ENCODE data around the gene NTNG1. TPM values are rescaled to one million over a fixed set of nuclear protein-coding genes. Genes with fewer than 3 reads are reported as not detected.
A peak's percentile ranks its signal among the peaks of the same experiment; 100 is the strongest.

NTNG1 gene
- total and polyA plus RNA-seq, 12 donors = 0.06 TPM; not detected in 11

DNA sequence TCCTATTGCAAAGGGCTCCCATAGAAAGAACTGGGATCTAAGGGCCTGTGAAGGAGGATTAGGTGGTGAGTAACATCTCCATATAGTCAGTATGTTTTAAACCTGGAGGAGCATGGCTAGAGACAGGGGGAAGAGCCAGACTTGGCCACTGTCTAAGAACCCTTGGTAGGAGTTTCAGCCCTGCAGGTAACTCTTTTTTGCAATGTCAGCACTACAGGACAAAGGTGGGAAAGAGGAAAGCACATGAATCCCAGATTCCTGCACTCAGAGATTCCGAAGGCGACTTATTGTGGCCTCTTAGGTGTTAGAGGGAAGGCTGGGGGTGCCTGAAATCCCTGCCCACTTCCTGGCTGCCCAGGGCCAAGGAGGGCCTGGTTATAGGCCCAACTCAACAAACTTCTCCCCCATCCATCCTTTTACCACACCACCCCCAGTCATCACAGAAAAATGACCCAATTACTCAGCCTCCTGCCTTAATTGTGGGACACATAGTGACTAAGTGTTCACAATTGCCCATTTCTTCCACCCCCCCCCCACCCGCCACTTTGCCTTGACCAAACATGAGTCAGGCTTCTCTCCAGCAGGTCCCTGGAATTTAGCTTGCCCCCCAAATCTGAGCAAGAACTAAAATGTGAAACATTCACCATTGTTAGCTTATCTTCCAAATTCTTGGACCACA, 1.9 kb upstream of the NTNG1 start:
- DNase-seq (no peak), ATAC-seq (no peak)
- Histone ChIP-seq H3K27me3 (peaks cover 0 to 71% (median 63%) of the 10 kb centered on the region in 7 donors), H3K36me3 (no peaks in the 10 kb centered on the region), H3K4me1 (peaks cover 0 to 24% (median 18%) of the 10 kb centered on the region in 9 donors), H3K4me3 (no peak overlapping the region), H3K9me3 (no peaks in the 10 kb centered on the region), H3K27ac (no peak overlapping the region)
- WGBS, 2 donors = 86 to 89% methylated on average over 3 of the region's 3 CpGs
- intact Hi-C loops (cut with DNase I) = no loop called here
- TF ChIP-seq, protein P1, sequence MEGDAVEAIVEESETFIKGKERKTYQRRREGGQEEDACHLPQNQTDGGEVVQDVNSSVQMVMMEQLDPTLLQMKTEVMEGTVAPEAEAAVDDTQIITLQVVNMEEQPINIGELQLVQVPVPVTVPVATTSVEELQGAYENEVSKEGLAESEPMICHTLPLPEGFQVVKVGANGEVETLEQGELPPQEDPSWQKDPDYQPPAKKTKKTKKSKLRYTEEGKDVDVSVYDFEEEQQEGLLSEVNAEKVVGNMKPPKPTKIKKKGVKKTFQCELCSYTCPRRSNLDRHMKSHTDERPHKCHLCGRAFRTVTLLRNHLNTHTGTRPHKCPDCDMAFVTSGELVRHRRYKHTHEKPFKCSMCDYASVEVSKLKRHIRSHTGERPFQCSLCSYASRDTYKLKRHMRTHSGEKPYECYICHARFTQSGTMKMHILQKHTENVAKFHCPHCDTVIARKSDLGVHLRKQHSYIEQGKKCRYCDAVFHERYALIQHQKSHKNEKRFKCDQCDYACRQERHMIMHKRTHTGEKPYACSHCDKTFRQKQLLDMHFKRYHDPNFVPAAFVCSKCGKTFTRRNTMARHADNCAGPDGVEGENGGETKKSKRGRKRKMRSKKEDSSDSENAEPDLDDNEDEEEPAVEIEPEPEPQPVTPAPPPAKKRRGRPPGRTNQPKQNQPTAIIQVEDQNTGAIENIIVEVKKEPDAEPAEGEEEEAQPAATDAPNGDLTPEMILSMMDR (IDR thresholded peaks at IDR 0.05) = no peak

DNA sequence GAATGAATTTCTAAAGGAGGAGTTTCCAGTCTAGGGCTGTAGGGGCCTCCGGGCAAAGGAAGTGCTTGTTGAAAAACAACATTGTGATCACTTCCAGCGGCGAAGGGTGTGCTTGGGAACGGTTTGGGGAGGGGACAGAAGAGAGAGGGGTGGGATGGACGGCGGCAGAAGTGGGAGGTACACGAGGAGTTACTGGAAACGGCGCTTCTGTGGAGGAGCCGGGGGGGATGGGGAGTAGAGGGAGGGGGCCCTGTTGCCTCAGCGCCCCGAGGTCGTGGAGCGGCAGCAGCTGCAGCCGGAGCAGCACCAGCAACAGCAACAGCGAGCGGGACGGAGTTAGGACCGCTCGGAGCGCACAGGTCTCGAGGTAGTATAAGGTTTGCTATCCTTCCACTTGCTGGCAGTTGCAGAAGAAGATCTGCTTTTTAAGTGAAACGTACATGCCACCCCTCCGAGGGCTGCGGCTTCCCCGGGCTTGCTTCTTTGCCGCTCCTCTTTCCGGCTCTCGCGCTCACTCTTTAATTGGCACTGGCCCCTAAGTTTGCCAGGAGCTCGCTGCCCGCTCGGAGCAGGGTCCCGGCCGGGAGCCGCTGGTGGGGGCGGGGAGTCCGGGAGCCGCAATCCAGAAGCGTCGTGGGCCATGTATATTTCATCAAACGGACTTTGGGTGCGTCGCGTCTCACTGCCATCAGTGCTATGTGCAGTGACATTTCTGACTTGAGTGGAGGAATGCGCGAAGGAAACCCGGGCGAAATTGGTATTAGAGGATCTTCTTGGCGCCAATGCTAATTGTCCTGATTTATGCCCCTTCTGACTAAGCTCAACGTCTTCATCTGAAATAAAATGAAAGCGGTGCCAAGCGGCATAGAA, 771 bp upstream of the NTNG1 start:
- no peaks in the 10 kb centered on the region for H3K9me3 ChIP-seq
- peak overlapping the region; percentile 29 to 62 (median 51) for H3K4me3 ChIP-seq
- 1% methylated on average over 53 of the region's 53 CpGs for whole genome bisulfite sequencing, 2 donors
- TF ChIP-seq, protein P1 (IDR thresholded peaks at IDR 0.05) = no peak
- DNase-seq (no peak), ATAC-seq (peak in 5 of 8 donors; percentile 28 to 56 (median 42))
- intact Hi-C loops (cut with DNase I) = no loop called here
- no peaks in the 10 kb centered on the region for H3K36me3 ChIP-seq
- H3K4me1 ChIP-seq = peaks cover 0 to 24% (median 18%) of the 10 kb centered on the region in 9 donors
- H3K27me3 ChIP-seq = peaks cover 0 to 83% (median 71%) of the 10 kb centered on the region in 7 donors
- H3K27ac ChIP-seq = no peak overlapping the region

DNA sequence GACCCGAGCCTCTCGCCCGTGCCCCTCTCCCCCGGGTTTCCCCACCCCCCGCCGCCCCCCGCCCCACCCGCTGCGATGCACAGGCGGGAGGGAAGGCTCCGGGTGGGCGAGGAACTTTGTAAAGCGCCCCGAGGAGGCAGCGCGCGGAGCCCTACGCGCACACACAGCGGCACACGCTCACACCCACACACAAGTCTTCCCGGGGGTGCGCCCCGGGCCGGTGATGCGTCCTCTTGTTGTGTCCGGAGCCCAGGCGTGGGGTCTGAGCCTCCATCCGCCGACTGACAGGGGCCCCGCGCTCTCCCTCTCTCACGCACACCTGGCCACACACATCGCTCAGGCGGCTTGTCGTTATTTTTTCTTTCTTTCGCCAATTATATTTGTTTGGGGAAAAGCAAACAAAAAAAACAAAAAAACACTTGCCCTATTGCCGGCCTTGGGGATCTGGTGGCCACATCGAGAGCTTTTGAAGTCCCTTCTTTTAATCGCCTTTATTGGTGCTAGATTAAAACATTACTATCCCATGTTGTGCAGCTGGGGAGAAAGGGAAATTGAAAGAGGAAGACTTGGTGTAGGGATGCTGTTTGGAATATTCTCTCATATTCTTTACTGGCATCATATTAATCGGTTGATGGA, 770 bp downstream of the NTNG1 start:
- Histone ChIP-seq H3K4me1 (peaks cover 0 to 24% (median 18%) of the 10 kb centered on the region in 9 donors), H3K4me3 (peak overlapping the region; percentile 21 to 62 (median 51)), H3K36me3 (no peaks in the 10 kb centered on the region), H3K9me3 (no peaks in the 10 kb centered on the region), H3K27ac (no peak overlapping the region), H3K27me3 (peaks cover 0 to 96% (median 81%) of the 10 kb centered on the region in 7 donors)
- TF ChIP-seq, protein P1 (IDR thresholded peaks at IDR 0.05) = no peak
- intact Hi-C loops (cut with DNase I) = no loop called here
- DNase-seq (peak in 1 of 2 donors; percentile 5), ATAC-seq (peak in 4 of 8 donors; percentile 14 to 50 (median 31))
- 0 to 1% methylated on average over 38 to 41 of the region's 41 CpGs for WGBS, 2 donors

DNA sequence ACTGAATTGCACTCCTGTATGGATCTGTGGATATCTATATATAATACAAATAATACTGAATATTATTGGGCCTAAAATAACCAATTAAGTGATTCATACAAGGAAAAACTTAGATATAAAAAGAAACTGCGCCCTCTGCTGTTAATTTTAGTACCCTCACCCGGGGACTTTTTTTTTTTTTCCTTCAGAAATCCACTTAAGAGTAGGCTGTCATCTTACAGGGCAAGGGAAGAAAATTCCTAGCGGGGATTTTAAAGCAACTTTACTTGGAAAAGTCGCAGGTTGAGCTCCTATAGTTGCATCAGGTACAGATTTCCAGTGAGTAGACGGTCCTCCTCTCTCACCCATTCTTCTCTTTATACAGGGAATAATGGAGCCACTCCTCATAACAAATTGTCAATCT, 1.3 kb downstream of the NTNG1 start:
- WGBS, 2 donors = 1 to 2% methylated on average over 5 of the region's 5 CpGs
- peaks cover 0 to 96% (median 80%) of the 10 kb centered on the region in 7 donors for H3K27me3 ChIP-seq

More for the DNA sequence above, 1.3 kb downstream of the NTNG1 start:
- no peak overlapping the region for H3K27ac ChIP-seq
- TF ChIP-seq, protein P1 (IDR thresholded peaks at IDR 0.05) = peak; percentile 38 to 78 (median 71)
- ATAC-seq (no peak), DNase-seq (no peak)
- peaks cover 0 to 24% (median 18%) of the 10 kb centered on the region in 9 donors for H3K4me1 ChIP-seq
- peak overlapping the region in 9 of 10 donors; percentile 28 to 62 (median 51) for H3K4me3 ChIP-seq
- intact Hi-C loops (cut with DNase I) = no loop called here
- H3K9me3 ChIP-seq = no peaks in the 10 kb centered on the region
- no peaks in the 10 kb centered on the region for H3K36me3 ChIP-seq
